Measurements from ENCODE around the gene ANAPC7.

The ANAPC7 gene

DNA sequence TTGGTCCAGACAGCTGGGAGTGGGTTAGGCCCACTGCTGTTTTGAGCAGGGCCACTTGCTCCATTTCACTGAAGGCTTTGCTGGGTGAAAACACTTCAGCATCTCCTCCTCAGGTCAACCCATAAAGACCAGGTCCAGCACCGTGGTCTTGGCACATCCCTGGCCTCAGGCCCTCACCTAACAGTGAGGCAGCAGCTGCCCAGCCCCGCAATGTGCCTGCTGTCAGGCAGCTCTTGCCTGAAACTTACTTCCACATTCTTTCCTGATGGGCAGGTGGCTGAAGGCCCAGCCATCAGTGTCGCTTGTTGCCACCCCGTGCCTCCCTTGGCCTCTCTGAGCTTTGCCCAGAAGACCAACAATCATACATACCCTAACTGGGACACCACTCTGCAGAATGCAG lies 54.4 kb downstream of the ANAPC7 start (continued):
- TF ChIP-seq, protein P1, sequence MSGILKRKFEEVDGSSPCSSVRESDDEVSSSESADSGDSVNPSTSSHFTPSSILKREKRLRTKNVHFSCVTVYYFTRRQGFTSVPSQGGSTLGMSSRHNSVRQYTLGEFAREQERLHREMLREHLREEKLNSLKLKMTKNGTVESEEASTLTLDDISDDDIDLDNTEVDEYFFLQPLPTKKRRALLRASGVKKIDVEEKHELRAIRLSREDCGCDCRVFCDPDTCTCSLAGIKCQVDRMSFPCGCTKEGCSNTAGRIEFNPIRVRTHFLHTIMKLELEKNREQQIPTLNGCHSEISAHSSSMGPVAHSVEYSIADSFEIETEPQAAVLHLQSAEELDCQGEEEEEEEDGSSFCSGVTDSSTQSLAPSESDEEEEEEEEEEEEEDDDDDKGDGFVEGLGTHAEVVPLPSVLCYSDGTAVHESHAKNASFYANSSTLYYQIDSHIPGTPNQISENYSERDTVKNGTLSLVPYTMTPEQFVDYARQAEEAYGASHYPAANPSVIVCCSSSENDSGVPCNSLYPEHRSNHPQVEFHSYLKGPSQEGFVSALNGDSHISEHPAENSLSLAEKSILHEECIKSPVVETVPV (CRISPR knock-in tag; IDR thresholded peaks at IDR 0.05): no peak
- no peak for TF ChIP-seq ZNF8 (CRISPR knock-in tag; IDR thresholded peaks at IDR 0.05)
- TF ChIP-seq, protein P2, sequence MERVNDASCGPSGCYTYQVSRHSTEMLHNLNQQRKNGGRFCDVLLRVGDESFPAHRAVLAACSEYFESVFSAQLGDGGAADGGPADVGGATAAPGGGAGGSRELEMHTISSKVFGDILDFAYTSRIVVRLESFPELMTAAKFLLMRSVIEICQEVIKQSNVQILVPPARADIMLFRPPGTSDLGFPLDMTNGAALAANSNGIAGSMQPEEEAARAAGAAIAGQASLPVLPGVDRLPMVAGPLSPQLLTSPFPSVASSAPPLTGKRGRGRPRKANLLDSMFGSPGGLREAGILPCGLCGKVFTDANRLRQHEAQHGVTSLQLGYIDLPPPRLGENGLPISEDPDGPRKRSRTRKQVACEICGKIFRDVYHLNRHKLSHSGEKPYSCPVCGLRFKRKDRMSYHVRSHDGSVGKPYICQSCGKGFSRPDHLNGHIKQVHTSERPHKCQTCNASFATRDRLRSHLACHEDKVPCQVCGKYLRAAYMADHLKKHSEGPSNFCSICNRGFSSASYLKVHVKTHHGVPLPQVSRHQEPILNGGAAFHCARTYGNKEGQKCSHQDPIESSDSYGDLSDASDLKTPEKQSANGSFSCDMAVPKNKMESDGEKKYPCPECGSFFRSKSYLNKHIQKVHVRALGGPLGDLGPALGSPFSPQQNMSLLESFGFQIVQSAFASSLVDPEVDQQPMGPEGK (CRISPR knock-in tag; IDR thresholded peaks at IDR 0.05; ENCODE audit: borderline replicate concordance): no peak
- no peak for TF ChIP-seq TCF4 (CRISPR knock-in tag; IDR thresholded peaks at IDR 0.05; ENCODE audit: borderline replicate concordance)
- no peak for TF ChIP-seq ZNF565 (CRISPR knock-in tag; conservative IDR thresholded peaks at IDR 0.05; ENCODE audit: low read depth)
- no peak for TF ChIP-seq ZFP3 (CRISPR knock-in tag; IDR thresholded peaks at IDR 0.05)
- no peak for TF ChIP-seq BACH2 (CRISPR knock-in tag; IDR thresholded peaks at IDR 0.05; ENCODE audit: borderline replicate concordance)
- no peak for TF ChIP-seq TOX (CRISPR knock-in tag; IDR thresholded peaks at IDR 0.05; ENCODE audit: borderline replicate concordance)

DNA sequence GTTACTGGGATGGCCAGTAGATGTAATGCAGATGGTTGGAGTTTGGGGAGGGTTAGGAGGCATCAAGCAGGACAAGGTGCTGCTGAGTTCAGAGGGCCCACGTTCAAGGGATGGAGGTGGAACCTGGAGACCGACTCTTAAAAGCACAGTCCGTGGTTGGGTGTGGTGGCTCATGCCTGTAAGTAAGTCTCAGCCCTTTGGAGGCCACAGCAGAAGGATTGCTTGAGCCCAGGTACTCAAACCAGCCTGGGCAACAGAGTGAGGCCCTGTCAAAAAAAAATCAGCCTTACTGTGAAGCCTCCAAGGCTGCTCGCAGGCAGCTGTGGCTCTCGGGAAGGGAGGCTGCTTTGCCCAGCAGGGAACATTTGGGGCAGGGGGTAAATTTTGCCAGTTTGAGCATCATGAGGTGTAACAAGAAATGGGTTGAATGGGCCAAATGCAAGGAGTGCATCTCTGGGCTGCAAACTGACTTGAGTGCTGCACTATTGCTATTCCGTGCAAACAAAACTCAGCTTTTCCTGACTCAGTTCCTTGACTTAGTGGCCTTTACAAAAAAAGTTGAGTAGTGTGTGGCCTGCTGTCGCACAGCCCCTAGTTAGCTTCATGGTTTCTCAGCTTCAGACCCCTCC lies 55.0 kb downstream of the ANAPC7 start:
- TF ChIP-seq, protein P3, sequence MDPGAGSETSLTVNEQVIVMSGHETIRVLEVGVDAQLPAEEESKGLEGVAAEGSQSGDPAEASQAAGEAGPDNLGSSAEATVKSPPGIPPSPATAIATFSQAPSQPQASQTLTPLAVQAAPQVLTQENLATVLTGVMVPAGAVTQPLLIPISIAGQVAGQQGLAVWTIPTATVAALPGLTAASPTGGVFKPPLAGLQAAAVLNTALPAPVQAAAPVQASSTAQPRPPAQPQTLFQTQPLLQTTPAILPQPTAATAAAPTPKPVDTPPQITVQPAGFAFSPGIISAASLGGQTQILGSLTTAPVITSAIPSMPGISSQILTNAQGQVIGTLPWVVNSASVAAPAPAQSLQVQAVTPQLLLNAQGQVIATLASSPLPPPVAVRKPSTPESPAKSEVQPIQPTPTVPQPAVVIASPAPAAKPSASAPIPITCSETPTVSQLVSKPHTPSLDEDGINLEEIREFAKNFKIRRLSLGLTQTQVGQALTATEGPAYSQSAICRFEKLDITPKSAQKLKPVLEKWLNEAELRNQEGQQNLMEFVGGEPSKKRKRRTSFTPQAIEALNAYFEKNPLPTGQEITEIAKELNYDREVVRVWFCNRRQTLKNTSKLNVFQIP (CRISPR knock-in tag; IDR thresholded peaks at IDR 0.05; ENCODE audit: borderline replicate concordance, low read depth): no peak
- TF ChIP-seq ZC3H10 (CRISPR knock-in tag; IDR thresholded peaks at IDR 0.05): no peak
- TF ChIP-seq, protein P2 (CRISPR knock-in tag; IDR thresholded peaks at IDR 0.05; ENCODE audit: borderline replicate concordance): no peak
- no peak for TF ChIP-seq ISL1 (CRISPR knock-in tag; IDR thresholded peaks at IDR 0.05)
- TF ChIP-seq ESRRG (CRISPR knock-in tag; IDR thresholded peaks at IDR 0.05): no peak
- no peak for TF ChIP-seq ZFP3 (CRISPR knock-in tag; IDR thresholded peaks at IDR 0.05)
- no peak for TF ChIP-seq ARNTL (CRISPR knock-in tag; IDR thresholded peaks at IDR 0.05; ENCODE audit: borderline replicate concordance, low read depth)
- no peak for TF ChIP-seq TCF4 (CRISPR knock-in tag; IDR thresholded peaks at IDR 0.05; ENCODE audit: borderline replicate concordance)
- no peak for TF ChIP-seq PPARA (CRISPR knock-in tag; IDR thresholded peaks at IDR 0.05; ENCODE audit: borderline replicate concordance)
- TF ChIP-seq TOX (CRISPR knock-in tag; IDR thresholded peaks at IDR 0.05; ENCODE audit: borderline replicate concordance): no peak
- no peak for TF ChIP-seq ZFP30 (CRISPR knock-in tag; IDR thresholded peaks at IDR 0.05)
- no peak for TF ChIP-seq CSDC2 (CRISPR knock-in tag; IDR thresholded peaks at IDR 0.05)
- TF ChIP-seq, protein P4, sequence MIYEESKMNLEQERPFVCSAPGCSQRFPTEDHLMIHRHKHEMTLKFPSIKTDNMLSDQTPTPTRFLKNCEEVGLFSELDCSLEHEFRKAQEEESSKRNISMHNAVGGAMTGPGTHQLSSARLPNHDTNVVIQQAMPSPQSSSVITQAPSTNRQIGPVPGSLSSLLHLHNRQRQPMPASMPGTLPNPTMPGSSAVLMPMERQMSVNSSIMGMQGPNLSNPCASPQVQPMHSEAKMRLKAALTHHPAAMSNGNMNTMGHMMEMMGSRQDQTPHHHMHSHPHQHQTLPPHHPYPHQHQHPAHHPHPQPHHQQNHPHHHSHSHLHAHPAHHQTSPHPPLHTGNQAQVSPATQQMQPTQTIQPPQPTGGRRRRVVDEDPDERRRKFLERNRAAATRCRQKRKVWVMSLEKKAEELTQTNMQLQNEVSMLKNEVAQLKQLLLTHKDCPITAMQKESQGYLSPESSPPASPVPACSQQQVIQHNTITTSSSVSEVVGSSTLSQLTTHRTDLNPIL (CRISPR knock-in tag; IDR thresholded peaks at IDR 0.05; ENCODE audit: low read depth): no peak
- TF ChIP-seq ZNF70 (CRISPR knock-in tag; IDR thresholded peaks at IDR 0.05): no peak
- TF ChIP-seq BACH2 (CRISPR knock-in tag; IDR thresholded peaks at IDR 0.05; ENCODE audit: borderline replicate concordance): no peak
- no peak for ATAC-seq

DNA sequence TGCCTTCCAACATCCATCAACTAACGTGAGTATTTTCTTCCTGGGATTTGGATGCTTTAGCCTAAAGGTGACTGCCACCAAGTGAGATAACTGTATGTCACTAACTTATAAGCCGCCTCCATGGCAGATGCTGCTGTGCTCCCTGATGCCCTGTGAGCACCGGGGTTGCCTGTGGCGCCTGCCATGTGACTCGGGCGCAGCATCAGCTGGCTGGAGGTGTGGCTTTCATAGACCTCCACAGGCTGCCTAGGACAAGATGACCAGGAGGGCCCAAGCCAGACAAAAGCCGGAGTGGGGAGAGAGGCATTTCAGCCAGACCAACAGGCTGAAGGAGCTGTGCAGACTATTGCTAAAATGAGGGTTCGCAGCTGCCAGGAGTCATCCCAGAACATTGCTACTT lies 55.7 kb downstream of the ANAPC7 start:
- ATAC-seq: no peak
- TF ChIP-seq, protein P1 (CRISPR knock-in tag; IDR thresholded peaks at IDR 0.05): no peak
- no peak for TF ChIP-seq ZC3H10 (CRISPR knock-in tag; IDR thresholded peaks at IDR 0.05)
- no peak for TF ChIP-seq TOX (CRISPR knock-in tag; IDR thresholded peaks at IDR 0.05; ENCODE audit: borderline replicate concordance)
- no peak for TF ChIP-seq PPARA (CRISPR knock-in tag; IDR thresholded peaks at IDR 0.05; ENCODE audit: borderline replicate concordance)
- no peak for TF ChIP-seq GLIS3 (CRISPR knock-in tag; IDR thresholded peaks at IDR 0.05)
- TF ChIP-seq, protein P2 (CRISPR knock-in tag; IDR thresholded peaks at IDR 0.05; ENCODE audit: borderline replicate concordance): no peak
- TF ChIP-seq, protein P5, sequence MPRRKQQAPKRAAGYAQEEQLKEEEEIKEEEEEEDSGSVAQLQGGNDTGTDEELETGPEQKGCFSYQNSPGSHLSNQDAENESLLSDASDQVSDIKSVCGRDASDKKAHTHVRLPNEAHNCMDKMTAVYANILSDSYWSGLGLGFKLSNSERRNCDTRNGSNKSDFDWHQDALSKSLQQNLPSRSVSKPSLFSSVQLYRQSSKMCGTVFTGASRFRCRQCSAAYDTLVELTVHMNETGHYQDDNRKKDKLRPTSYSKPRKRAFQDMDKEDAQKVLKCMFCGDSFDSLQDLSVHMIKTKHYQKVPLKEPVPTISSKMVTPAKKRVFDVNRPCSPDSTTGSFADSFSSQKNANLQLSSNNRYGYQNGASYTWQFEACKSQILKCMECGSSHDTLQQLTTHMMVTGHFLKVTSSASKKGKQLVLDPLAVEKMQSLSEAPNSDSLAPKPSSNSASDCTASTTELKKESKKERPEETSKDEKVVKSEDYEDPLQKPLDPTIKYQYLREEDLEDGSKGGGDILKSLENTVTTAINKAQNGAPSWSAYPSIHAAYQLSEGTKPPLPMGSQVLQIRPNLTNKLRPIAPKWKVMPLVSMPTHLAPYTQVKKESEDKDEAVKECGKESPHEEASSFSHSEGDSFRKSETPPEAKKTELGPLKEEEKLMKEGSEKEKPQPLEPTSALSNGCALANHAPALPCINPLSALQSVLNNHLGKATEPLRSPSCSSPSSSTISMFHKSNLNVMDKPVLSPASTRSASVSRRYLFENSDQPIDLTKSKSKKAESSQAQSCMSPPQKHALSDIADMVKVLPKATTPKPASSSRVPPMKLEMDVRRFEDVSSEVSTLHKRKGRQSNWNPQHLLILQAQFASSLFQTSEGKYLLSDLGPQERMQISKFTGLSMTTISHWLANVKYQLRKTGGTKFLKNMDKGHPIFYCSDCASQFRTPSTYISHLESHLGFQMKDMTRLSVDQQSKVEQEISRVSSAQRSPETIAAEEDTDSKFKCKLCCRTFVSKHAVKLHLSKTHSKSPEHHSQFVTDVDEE (CRISPR knock-in tag; IDR thresholded peaks at IDR 0.05): no peak
- TF ChIP-seq BACH2 (CRISPR knock-in tag; IDR thresholded peaks at IDR 0.05; ENCODE audit: borderline replicate concordance): no peak
